T-helper 17 cell (primary cell): ENCODE measurements around the gene PI16. TPM values are rescaled to one million over a fixed set of nuclear protein-coding genes. Genes with fewer than 3 reads are reported as not detected.

Experiments
- ATAC-seq: fragments of 150-1000 bp; cut with Tn5 transposase; 2 replicates; pipeline ENCODE4 v1.10.0; 2021; ENCODE audit warnings: mild to moderate bottlenecking, moderate library complexity
- DNase-seq, 3 donors: peaks; one replicate each; pipeline versions ENCODE4 v3.0.0 to v3.0.0-alpha.2; 2020 to 2021
- H3K9me3 ChIP-seq: one replicate; pipeline ENCODE4 v1.7.0; 2013; ENCODE audit warnings: low read length, mild to moderate bottlenecking; ENCODE audit not compliant: control insufficient read depth, poor library complexity, severe bottlenecking
- H3K27ac Mint-ChIP-seq: one replicate; pipeline ENCODE4 v1.8.0; 2022; ENCODE audit warnings: mild to moderate bottlenecking, moderate library complexity, mixed read lengths
- H3K27me3 Mint-ChIP-seq: one replicate; pipeline ENCODE4 v1.8.0; 2022; ENCODE audit warnings: mixed read lengths
- H3K36me3 Mint-ChIP-seq: one replicate; pipeline ENCODE4 v1.8.0; 2022; ENCODE audit warnings: low read depth, mixed read lengths
- H3K4me1 Mint-ChIP-seq: one replicate; pipeline ENCODE4 v1.8.0; 2022; ENCODE audit warnings: mild to moderate bottlenecking, mixed read lengths
- H3K4me3 Mint-ChIP-seq: one replicate; pipeline ENCODE4 v1.8.0; 2022; ENCODE audit warnings: mild to moderate bottlenecking, moderate library complexity, mixed read lengths
- total RNA-seq, 4 donors: library from RNA in 2 of 4; stranded (reverse) in 2 of 4; gene quantifications; one replicate each; pipeline ENCODE4 v1.2.3 and lab custom pipeline; 2022 to 2026

The PI16 gene
- total RNA-seq, 2 donors from 2014 or later, result 14.5 to 28.5 TPM

- no peaks in the 10 kb centered on the region for H3K27me3 Mint-ChIP-seq
- no peaks in the 10 kb centered on the region for H3K36me3 Mint-ChIP-seq
- peak overlapping the region; percentile 24 for H3K27ac Mint-ChIP-seq
- H3K4me1 Mint-ChIP-seq, result peaks cover 13% of the 10 kb centered on the region
- H3K4me3 Mint-ChIP-seq, result no peak overlapping the region
- DNase-seq (no peak), ATAC-seq (no peak)
- no peaks in the 10 kb centered on the region for H3K9me3 ChIP-seq
Measured at GRCh38 chr6:37008484-37009465, 54.2 kb downstream of the PI16 start.

GRCh38 chr6:37010402-37010892 is 55.9 kb downstream of the PI16 start:
- no peak for ATAC-seq
- no peak for DNase-seq
- no peaks in the 10 kb centered on the region for H3K27me3 Mint-ChIP-seq

GRCh38 chr6:37011656-37012378 is 57.3 kb downstream of the PI16 start:
- ATAC-seq (no peak), DNase-seq (no peak)
- Mint-ChIP-seq H3K27ac (no peak overlapping the region), H3K4me3 (no peak overlapping the region), H3K36me3 (no peaks in the 10 kb centered on the region), H3K27me3 (no peaks in the 10 kb centered on the region), H3K4me1 (peaks cover 2% of the 10 kb centered on the region)
- H3K9me3 ChIP-seq, result no peaks in the 10 kb centered on the region

More at GRCh38 chr6:37010402-37010892, 55.9 kb downstream of the PI16 start:
- Mint-ChIP-seq H3K36me3 (no peaks in the 10 kb centered on the region), H3K27ac (no peak overlapping the region), H3K4me3 (no peak overlapping the region), H3K4me1 (peaks cover 12% of the 10 kb centered on the region)
- H3K9me3 ChIP-seq, result no peaks in the 10 kb centered on the region

GRCh38 chr6:37013516-37014491 is 59.3 kb downstream of the PI16 start:
- H3K27me3 Mint-ChIP-seq, result no peaks in the 10 kb centered on the region
- no peak for ATAC-seq

More at GRCh38 chr6:37013516-37014491, 59.3 kb downstream of the PI16 start:
- H3K9me3 ChIP-seq, result no peaks in the 10 kb centered on the region
- DNase-seq, result no peak
- H3K36me3 Mint-ChIP-seq, result no peaks in the 10 kb centered on the region
- H3K4me1 Mint-ChIP-seq, result peaks cover 12% of the 10 kb centered on the region
- no peak overlapping the region for H3K27ac Mint-ChIP-seq
- no peak overlapping the region for H3K4me3 Mint-ChIP-seq

Other genes with a start within 250 kb of the PI16 start
- 10 to 100 TPM in 1 of 2 donors, 1 to 10 TPM in 1; 5.5 to 16.0 TPM for gene CPNE5, start 115.3 kb upstream of the PI16 start, total RNA-seq
- gene PPIL1, start 79.9 kb upstream of the PI16 start, total RNA-seq, result 1 to 10 TPM; 3.8 to 4.5 TPM
- gene C6orf89, start 68.8 kb upstream of the PI16 start, total RNA-seq, result 10 to 100 TPM; 30.9 to 36.4 TPM
- gene MTCH1, start 31.5 kb downstream of the PI16 start, total RNA-seq, result 100 to 1,000 TPM; 194 to 202 TPM
- gene FGD2, start 50.9 kb downstream of the PI16 start, total RNA-seq, result 10 to 100 TPM in 1 of 2 donors, 1 to 10 TPM in 1; 1.7 to 12.6 TPM
- 100 to 1,000 TPM; 210 to 310 TPM for gene PIM1, start 215.4 kb downstream of the PI16 start, total RNA-seq